Measurements from ENCODE around the gene LPP. TPM values are rescaled to one million over a fixed set of nuclear protein-coding genes. Genes with fewer than 3 reads are reported as not detected.

LPP gene
- total and polyA plus RNA-seq, 4 donors, result 11.1 to 219 (median 66.5) TPM

- no peak overlapping the region for H3K9ac ChIP-seq (ENCODE audit: insufficient read depth in 1 of 2, low read length in 2 of 2)
- peaks cover 0 to 5% (median under 1%) of the 10 kb centered on the region in 4 donors for H3K36me3 ChIP-seq (ENCODE audit: control insufficient read depth in 4 of 4, insufficient read depth in 4 of 4, low read length in 4 of 4)
- ATAC-seq (ENCODE audit: insufficient read depth, low FRiP score), result no peak
- 89 to 90% methylated on average over 11 of the region's 11 CpGs for WGBS, 2 donors
- no peak overlapping the region for H3K27ac ChIP-seq (ENCODE audit: low read depth in 1 of 2, low read length in 1 of 2)
- TF ChIP-seq CTCF (IDR thresholded peaks at IDR 0.05; ENCODE audit: control extremely low read depth, extremely low read depth), result no peak
- peaks cover 0 to 40% (median 4%) of the 10 kb centered on the region in 5 donors for H3K4me1 ChIP-seq (ENCODE audit: control insufficient read depth in 5 of 5, insufficient read depth in 5 of 5, low read length in 5 of 5)
- DNase-seq, result no peak
- no peaks in the 10 kb centered on the region for H3K9me3 ChIP-seq (ENCODE audit: control insufficient read depth in 4 of 4, insufficient read depth in 3 of 4, low read length in 3 of 4)
- H3K27me3 ChIP-seq (ENCODE audit: control insufficient read depth in 3 of 3, insufficient read depth in 3 of 3, low read length in 2 of 3), result no peaks in the 10 kb centered on the region
- no peak overlapping the region for H3K4me3 ChIP-seq
These were observed 145.1 kb downstream of the LPP start for GRCh38 chr3:188299068-188299467.

- peaks cover 0 to 40% (median 4%) of the 10 kb centered on the region in 5 donors for H3K4me1 ChIP-seq (ENCODE audit: control insufficient read depth in 5 of 5, insufficient read depth in 5 of 5, low read length in 5 of 5)
- DNase-seq, result no peak
- no peak for TF ChIP-seq CTCF (IDR thresholded peaks at IDR 0.05; ENCODE audit: control extremely low read depth, extremely low read depth)
- no peak overlapping the region for H3K4me3 ChIP-seq
- no peaks in the 10 kb centered on the region for H3K27me3 ChIP-seq (ENCODE audit: control insufficient read depth in 3 of 3, insufficient read depth in 3 of 3, low read length in 2 of 3)
- H3K36me3 ChIP-seq (ENCODE audit: control insufficient read depth in 4 of 4, insufficient read depth in 4 of 4, low read length in 4 of 4), result peaks cover 0 to 5% (median under 1%) of the 10 kb centered on the region in 4 donors
- no peak overlapping the region for H3K9ac ChIP-seq (ENCODE audit: insufficient read depth in 1 of 2, low read length in 2 of 2)
- H3K27ac ChIP-seq (ENCODE audit: low read depth in 1 of 2, low read length in 1 of 2), result no peak overlapping the region
- no peak for ATAC-seq (ENCODE audit: insufficient read depth, low FRiP score)
- 96 to 97% methylated on average over 2 of the region's 2 CpGs for WGBS, 2 donors
- no peaks in the 10 kb centered on the region for H3K9me3 ChIP-seq (ENCODE audit: control insufficient read depth in 4 of 4, insufficient read depth in 3 of 4, low read length in 3 of 4)
These were observed 145.8 kb downstream of the LPP start for GRCh38 chr3:188299708-188300107.

- no peak for DNase-seq
These were observed 147.2 kb downstream of the LPP start for GRCh38 chr3:188301147-188301546.

More at GRCh38 chr3:188301147-188301546, 147.2 kb downstream of the LPP start:
- no peaks in the 10 kb centered on the region for H3K27me3 ChIP-seq (ENCODE audit: control insufficient read depth in 3 of 3, insufficient read depth in 3 of 3, low read length in 2 of 3)
- H3K36me3 ChIP-seq (ENCODE audit: control insufficient read depth in 4 of 4, insufficient read depth in 4 of 4, low read length in 4 of 4), result peaks cover 0 to 5% (median 1%) of the 10 kb centered on the region in 4 donors
- H3K4me3 ChIP-seq, result no peak overlapping the region
- no peak for ATAC-seq (ENCODE audit: insufficient read depth, low FRiP score)
- no peaks in the 10 kb centered on the region for H3K9me3 ChIP-seq (ENCODE audit: control insufficient read depth in 4 of 4, insufficient read depth in 3 of 4, low read length in 3 of 4)
- no peak overlapping the region for H3K27ac ChIP-seq (ENCODE audit: low read depth in 1 of 2, low read length in 1 of 2)
- TF ChIP-seq CTCF (IDR thresholded peaks at IDR 0.05; ENCODE audit: control extremely low read depth, extremely low read depth), result no peak
- H3K4me1 ChIP-seq (ENCODE audit: control insufficient read depth in 5 of 5, insufficient read depth in 5 of 5, low read length in 5 of 5), result peaks cover 0 to 37% (median 1%) of the 10 kb centered on the region in 5 donors
- H3K9ac ChIP-seq (ENCODE audit: insufficient read depth in 1 of 2, low read length in 2 of 2), result no peak overlapping the region
- 95% methylated on average over 1 of the region's 1 CpG for WGBS, 2 donors
